Fibroblast of lung (primary cell): ENCODE data around the gene HSPG2.

Experiments used
- CTCF ChIP-seq, 2 donors: IDR thresholded peaks in 1 of 2; conservative IDR thresholded peaks in 1 of 2; 1 replicate in 1 of 2; 2 replicates in 1 of 2; pipeline ENCODE4 v1.5.1; 2011 to 2012; ENCODE audit warnings: low read length in 2 of 2, control low read depth in 1 of 2, inconsistent platforms in 1 of 2, low read depth in 1 of 2, mild to moderate bottlenecking in 1 of 2
- EZH2 ChIP-seq: IDR thresholded peaks from 2 replicates; pipeline ENCODE4 v1.5.1; 2012; ENCODE audit warnings: low read length, control low read depth, mild to moderate bottlenecking; ENCODE audit errors: missing control alignments

GRCh38 chr1:21857142-21857839, 79.8 kb downstream of the HSPG2 start:
- TF ChIP-seq CTCF (conservative IDR thresholded peaks at IDR 0.05 in 1 of 2, IDR thresholded peaks at IDR 0.05 in 1 of 2; ENCODE audit: low read depth in 1 of 2, low read length in 2 of 2) (no peak), EZH2 (no peak)
